Measurements from ENCODE around the gene KRTAP22-2.

KRTAP22-2 gene

GRCh38 chr21:30563630-30564029 lies 26.6 kb downstream of the KRTAP22-2 start:
- in situ Hi-C loops (cut with HindIII; ENCODE audit: low sequenced_read_pairs), result no loop called here

GRCh38 chr21:30563072-30563471 lies 27.1 kb downstream of the KRTAP22-2 start:
- in situ Hi-C loops (cut with HindIII; ENCODE audit: low sequenced_read_pairs), result no loop called here

DNA sequence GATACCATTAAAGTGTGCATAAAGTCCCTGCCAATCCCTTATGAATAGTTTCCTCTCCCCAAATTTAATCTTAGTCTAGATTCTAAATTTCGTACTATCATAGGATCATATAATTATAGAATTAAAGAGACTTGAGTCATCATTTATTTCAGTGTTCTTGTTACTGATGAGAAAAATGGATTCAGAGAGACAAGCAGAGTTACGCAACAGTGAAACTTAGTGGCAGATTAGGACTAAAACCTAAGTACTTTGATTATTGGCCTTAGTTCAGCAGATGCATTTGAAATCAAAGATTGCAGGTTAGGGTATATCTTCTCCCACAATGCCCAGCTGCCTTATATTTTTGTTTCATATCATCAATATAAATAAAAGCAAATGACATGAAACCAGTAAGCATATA lies 28.2 kb downstream of the KRTAP22-2 start:
- in situ Hi-C loops (cut with HindIII; ENCODE audit: low sequenced_read_pairs), result no loop called here

GRCh38 chr21:30561264-30561895 lies 28.8 kb downstream of the KRTAP22-2 start, which contains the start of gene KRTAP19-7:
KRTAP19-7 (minus strand) TSS chr21:30561314; CDS start chr21:30561289, 25 bp downstream.
- in situ Hi-C loops (cut with HindIII; ENCODE audit: low sequenced_read_pairs), result no loop called here

DNA sequence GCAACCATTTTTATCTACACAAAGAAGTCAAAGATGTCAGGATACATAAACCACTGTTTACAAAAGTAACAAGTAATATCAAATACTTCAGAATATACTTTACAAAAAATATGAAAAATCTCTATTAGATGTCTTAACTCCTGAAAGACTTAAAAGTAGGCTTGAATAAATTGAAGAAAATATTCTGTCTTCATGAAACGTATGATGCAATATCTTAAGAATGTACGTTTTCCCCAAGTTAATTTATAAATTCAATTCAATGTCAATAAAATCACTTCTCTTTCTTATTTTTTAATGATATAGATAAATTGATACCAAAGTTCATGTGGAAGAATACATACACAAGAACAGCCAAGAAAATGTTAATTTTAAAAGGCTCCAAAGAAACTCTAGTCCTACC lies 35.1 kb downstream of the KRTAP22-2 start:
- in situ Hi-C loops (cut with HindIII; ENCODE audit: low sequenced_read_pairs), result no loop called here

DNA sequence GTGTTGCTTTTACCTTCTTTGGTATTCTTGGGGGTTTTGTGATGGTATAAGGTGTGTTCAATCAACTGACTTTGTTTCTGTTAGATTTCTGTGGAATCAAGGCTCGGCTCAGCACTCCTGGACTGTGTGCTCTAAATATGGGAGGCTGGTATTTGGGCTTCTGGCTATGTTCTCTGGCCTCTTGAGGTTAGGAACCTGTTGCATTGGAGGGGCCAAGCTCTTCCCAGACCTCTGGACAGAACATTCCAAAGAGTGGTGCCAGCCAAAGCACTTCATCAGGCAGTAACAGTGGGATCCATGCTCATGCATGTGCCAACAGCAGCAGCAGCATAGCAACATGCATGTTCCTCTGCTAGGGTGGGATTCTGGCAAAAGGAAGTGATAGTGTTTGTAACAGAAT lies 37.4 kb downstream of the KRTAP22-2 start:
- in situ Hi-C loops (cut with HindIII; ENCODE audit: low sequenced_read_pairs), result no loop called here

GRCh38 chr21:30541764-30542163 lies 48.4 kb downstream of the KRTAP22-2 start, which contains the start of gene KRTAP19-6:
KRTAP19-6 (minus strand) TSS chr21:30541864; CDS start chr21:30541833, 31 bp downstream.
- in situ Hi-C loops (cut with HindIII; ENCODE audit: low sequenced_read_pairs), result no loop called here

Measured in DLD1 (cell line).